Prostate gland (tissue), 2 donors: ENCODE results near the gene CLDN20.

Experiments
- CTCF ChIP-seq, 4 experiments: fragments of 200-600 bp in 2 of 4; fragments of 450-650 bp in 2 of 4; sonication (generic) in 2 of 4; IDR thresholded peaks; 1 replicate in 3 of 4; 2 replicates in 1 of 4; pipeline ENCODE4 v1.5.1; 2016 to 2019; ENCODE audit warnings: antibody characterized with exemption in 4 of 4, mild to moderate bottlenecking in 2 of 4, moderate library complexity in 2 of 4
- POLR2AphosphoS5 ChIP-seq: sonication (generic); formaldehyde crosslinking; IDR thresholded peaks from one replicate; pipeline ENCODE4 v1.6.1; 2017; ENCODE audit warnings: antibody characterized with exemption

DNA sequence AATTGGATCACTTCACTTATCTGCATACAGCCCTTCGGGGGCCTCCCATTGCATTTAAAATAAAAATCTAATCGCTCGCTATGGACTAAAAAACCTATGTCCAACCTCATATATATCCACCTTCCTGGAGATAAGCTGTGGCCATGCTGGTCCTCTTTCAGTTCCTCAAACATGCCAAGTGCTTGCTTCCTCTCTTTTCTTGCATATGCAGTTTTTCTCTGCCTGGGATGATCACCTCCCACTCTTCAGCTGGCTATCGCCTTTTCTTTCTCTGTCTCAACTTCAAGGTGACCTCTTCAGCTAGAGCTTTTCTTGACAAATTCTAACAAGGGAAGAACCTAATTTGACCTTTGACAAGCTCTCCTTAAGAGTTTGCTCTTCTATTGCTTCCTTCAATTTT is 56.1 kb downstream of the CLDN20 start:
- no peak for TF ChIP-seq CTCF (IDR thresholded peaks at IDR 0.05)
- TF ChIP-seq POLR2AphosphoS5: no peak
